Stimulated activated CD4-positive, alpha-beta T cell treated with anti-CD3 and anti-CD28 coated beads, Interleukin-4, amount 100 ng/mL, for 1 hour (primary cell): ENCODE results near the gene RREB1.

Experiments
- DNase-seq: peaks from one replicate; pipeline ENCODE4 v3.0.0-alpha.2; 2020

Gene RREB1

DNA sequence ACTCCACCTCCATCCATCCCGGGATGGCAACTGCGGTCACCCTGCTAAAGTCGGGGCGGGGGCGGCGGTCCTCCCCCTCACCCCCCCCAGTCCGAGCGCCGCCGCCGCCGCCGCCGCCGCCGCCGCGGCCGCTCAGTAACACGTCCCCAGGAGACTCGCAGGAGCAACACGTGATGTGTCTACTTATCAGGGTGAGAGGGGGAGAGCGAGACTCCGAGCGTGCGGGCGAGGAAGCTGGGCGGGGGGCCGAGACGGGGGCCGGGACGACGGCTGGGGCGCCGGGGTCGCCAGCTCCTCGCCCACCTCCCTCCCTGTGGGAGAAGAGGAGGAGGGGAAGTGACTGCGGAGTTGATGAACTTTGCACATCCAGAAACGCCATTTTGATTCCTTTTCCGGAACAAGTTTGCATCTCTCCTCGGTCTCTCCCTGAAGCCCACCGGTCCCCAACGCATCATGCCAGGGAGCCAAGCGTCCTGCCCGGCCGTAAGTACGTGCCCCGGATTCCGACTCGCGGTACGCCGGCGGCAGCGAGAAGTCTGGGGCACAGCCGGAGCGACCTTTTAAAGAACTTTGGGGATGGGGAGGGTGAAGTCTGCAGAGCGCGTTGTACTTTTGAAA is at the start of gene RREB1:
Gene RREB1, plus strand, starts transcription at position 384 of the 618 bp plus-strand sequence. CDS start 73,951 bp downstream, outside the sequence.
- DNase-seq, result peak; percentile 64

DNA sequence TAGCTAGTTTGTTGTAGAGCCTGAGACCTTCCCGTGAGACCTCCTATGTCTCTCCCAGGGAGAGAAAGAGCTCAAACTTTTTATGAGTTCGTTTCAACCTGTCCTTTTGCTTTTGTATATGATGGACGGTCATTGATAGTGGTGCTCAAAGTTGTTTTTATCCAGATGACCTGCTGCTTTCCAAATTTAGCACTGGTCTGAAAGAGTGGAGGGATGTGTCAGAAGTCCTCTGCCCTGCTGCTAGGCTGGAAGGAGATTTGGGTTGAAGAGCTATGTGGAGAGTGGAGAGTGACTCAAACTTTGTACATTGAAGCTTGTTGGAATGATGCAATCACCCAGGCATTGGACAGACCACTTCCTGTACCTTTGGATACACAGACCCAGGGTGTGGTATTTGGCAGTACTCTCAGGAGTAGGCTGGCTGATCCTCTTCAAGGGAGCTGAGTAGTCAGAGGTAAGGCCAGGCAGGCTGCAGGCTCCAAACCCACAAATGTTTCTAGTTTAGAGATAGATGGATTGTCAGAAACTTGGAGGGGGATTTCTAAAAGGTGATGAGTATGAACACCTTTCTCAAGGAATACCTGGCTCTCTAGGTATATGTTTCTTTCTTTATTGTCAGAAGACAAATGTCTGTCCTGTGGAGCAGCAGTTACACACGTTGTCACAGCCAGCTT is 49.4 kb upstream of the RREB1 start:
- no peak for DNase-seq

GRCh38 chr6:7060769-7061516 is 46.8 kb upstream of the RREB1 start:
- no peak for DNase-seq

GRCh38 chr6:7062451-7063162 is 45.2 kb upstream of the RREB1 start:
- DNase-seq, result no peak

GRCh38 chr6:7067305-7067704 is 40.5 kb upstream of the RREB1 start:
- DNase-seq, result no peak

GRCh38 chr6:7071405-7071804 is 36.4 kb upstream of the RREB1 start:
- DNase-seq, result no peak

DNA sequence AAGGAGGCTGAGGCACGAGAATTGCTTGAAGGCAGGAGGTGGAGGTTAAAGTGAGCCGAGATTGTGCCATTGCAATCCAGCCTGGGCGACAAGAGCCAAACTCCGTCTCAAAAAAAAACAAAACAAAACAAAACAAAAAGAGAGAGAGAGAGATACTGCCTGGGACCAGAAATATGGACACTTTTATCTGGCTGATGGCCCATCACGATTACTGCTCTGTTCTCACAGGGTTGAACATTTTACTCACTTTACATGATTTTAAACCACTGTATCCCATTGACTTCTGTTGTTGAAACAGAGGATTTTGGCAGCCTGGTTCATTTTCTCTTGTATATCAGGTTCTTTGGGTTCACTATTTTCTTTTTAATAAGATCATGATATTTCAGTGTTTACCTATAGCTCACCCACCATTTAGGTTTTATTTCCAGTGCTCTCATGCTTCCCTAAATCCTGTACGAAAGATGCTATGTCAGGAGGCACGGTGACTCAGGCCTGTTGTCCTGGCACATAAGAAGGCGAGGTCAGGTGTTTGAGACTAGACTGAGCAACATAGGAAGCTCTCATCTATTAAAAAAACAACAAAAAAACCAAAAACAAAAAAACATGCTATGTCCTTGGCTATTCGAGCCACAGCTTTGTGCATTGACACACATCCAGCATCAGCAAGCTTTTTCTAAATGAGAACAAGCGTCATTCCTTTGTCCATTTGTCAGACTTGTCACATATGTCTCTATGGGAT is 34.5 kb upstream of the RREB1 start:
- no peak for DNase-seq

DNA sequence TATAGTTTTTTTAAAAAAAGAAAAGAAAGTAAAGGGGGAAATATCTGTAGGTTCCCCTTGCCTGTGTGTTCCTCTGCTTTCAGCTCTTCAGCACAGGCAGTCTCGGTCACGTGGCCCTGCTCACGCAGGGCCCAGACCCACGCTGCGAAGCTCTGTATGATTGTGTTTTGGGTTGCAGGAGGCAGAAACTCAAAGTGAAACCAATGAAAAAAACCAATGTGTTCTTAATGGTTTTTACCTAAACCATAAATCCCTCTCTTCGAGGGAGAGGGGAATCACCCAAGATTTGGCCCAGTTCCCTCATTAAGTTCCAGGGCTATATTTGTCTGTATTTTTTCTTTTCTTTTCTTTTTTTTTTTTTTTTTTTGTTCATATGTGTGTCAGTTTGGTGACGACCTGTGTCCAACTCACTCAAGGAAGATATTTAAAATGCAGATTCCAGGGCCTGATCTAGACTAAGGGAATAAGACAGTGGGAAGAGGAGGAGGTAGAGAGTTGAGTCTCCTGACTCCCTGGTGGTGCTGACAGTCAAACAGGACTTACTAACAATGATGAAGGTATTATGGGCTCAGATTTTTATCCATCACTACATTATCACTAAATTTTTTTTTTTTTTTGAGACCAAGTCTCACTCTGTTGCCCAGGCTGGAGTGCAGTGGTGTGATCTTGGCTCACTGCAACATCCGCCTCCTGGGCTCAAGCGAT is 33.8 kb upstream of the RREB1 start:
- peak; percentile 70 for DNase-seq

DNA sequence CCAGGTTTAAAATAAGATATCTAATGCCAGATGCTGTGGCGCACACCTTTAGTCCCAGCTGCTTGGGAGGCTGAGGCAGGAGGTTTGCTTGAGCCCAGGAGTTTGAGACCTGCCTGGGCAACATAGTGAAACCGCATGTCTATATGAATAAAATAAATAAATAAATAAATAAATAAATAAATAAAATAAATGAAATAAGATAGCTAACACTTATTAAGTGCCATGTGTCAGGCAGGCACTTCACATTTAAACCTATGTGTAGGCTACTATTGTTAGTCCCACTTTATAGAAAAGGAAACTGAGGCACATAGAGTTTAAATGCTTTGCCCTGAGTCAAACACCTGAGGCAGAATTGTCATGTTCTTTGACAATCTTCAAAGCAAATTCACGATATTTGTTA is 32.9 kb upstream of the RREB1 start:
- DNase-seq, result no peak

GRCh38 chr6:7075341-7076000 is 32.3 kb upstream of the RREB1 start:
- DNase-seq, result no peak

- DNase-seq, result no peak
Measured at GRCh38 chr6:7077856-7078255, 29.9 kb upstream of the RREB1 start.

- DNase-seq, result no peak
Measured at GRCh38 chr6:7078856-7079255, 28.9 kb upstream of the RREB1 start.

DNA sequence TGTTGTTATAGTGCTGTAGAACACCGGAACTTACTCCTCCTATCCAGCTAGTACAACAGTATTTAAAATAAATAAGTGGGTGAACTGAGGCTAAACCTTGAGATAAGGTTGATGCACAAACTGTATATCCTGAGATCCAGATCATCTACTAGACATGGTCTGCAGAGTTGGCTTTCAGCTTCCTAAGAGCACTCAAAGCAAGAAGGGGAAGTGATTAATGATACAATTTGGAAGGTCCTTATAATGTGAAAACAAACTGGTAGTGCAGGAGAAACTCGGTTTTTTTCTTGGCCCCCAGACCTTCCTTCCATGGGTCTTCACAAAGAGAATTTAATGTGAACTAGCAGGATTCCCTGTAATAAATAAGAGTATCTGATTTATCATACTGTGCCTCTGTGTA is 27.4 kb upstream of the RREB1 start:
- no peak for DNase-seq

DNA sequence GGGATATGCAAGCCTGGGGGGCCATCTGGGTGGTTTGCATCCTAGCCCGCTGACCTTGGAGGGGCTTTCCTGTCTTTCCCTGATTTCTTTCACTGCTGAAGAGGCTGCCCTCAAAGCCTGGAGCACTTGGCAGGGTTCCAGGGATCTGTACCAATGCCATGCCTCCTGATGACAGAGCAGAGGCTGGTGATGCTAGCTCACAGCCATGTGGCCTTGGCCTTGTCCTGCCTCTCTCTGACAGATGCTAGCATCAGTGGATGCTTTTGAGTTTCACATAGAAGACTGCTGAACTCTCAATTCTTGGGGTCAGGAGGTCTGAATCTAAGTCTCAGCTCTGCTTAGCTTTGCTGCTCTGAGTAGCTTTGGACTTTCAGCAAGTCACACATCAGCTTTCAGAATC is 21.9 kb upstream of the RREB1 start:
- no peak for DNase-seq

- DNase-seq, result peak; percentile 52
Measured at GRCh38 chr6:7086488-7086887, 21.3 kb upstream of the RREB1 start.

DNA sequence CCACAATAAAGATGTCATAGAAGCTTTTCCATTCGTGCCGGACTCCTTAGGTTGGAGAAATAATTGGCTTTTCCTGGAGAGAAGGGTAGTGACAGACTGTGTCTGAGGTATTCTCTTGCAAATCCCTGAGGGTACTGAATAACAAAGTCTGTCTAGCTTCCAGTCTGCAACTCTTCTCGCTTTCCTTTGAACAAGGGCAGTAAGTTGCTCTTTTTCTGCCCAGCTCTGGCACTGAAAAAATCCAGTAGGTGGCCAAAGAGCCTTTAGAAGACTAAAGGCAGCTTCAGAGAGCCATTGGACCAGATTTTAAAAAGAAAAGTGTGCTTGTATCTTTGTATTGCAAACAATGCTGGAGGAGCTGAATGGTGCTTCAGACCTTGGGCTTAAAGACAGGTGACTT is 20.7 kb upstream of the RREB1 start:
- no peak for DNase-seq

DNA sequence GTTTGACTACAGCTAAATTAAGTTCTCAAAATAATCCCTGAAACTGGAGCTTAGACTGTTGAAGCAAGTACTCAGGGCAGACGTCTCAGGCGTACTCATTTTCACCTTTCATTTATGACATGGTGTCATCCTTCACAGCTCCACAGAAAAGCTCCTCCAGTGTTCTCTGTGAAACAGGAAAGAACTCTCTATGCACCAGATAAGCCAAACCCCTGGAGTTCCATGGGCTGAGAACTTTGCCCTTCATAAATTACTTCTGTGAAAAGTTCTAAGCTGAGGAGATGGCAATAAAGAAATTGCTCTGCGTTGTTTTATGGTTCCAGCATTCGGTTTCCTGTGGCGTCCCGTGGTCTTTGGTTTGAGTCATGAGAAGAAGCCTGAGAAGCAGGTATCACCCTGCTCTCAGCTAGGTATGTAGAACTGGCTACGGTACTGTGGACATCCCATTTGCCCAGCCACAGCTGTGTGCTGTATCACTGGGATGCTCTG is 20.2 kb upstream of the RREB1 start:
- DNase-seq, result peak; percentile 16

- DNase-seq, result no peak
Measured at GRCh38 chr6:7088076-7088742, 19.6 kb upstream of the RREB1 start.

GRCh38 chr6:7098993-7099392 is 8.8 kb upstream of the RREB1 start:
- no peak for DNase-seq

GRCh38 chr6:7100072-7100752 is 7.5 kb upstream of the RREB1 start:
- no peak for DNase-seq
